SK-N-SH (cell line): ENCODE data around the gene ATG4B. TPM values are rescaled to one million over a fixed set of nuclear protein-coding genes. Genes with fewer than 3 reads are reported as not detected.

Source experiments
- CTCF ChIA-PET: fragments of 300-600, 350-600 bp; formaldehyde crosslinking; extraction: SDS; loops from one replicate; lab custom pipeline; 2021; lab: Yijun Ruan, JAX
- POLR2A ChIA-PET: fragments of 350-600 bp; sonication (Branson Sonifier 250); formaldehyde crosslinking; extraction: SDS; loops from one replicate; lab custom pipeline; 2020; ENCODE audit warnings: antibody characterized with exemption, inconsistent platforms; lab: Yijun Ruan, JAX
- DNase-seq: peaks from one replicate; pipeline ENCODE4 v3.0.0; 2012
- H2AFZ ChIP-seq: fragments of 200-600 bp; sonication (generic); 2 replicates; pipeline ENCODE4 v1.8.1; 2016; ENCODE audit warnings: antibody characterized with exemption, mild to moderate bottlenecking, low read depth
- H3F3A ChIP-seq: fragments of 200-600 bp; sonication (generic); replicated peaks from 2 replicates; pipeline ENCODE3; 2016; ENCODE audit warnings: antibody characterized with exemption, mild to moderate bottlenecking; ENCODE audit not compliant: insufficient read depth
- H3K27ac ChIP-seq, 2 experiments: fragments of 200-500 bp in 1 of 2; fragments of 200-600 bp in 1 of 2; sonication (Bioruptor generic) in 1 of 2; sonication (generic), shearing (Covaris generic) in 1 of 2; 2 replicates each; pipeline versions ENCODE4 v1.5.1 to v1.6.1; 2014 to 2016; ENCODE audit warnings: low read depth in 2 of 2, inconsistent platforms in 1 of 2, low read length in 1 of 2, mild to moderate bottlenecking in 1 of 2, mixed read lengths in 1 of 2
- H3K27me3 ChIP-seq: fragments of 200-600 bp; sonication (generic), shearing (Covaris generic); 2 replicates; pipeline ENCODE4 v1.6.1; 2016; ENCODE audit warnings: mixed run types; ENCODE audit not compliant: insufficient read depth
- H3K36me3 ChIP-seq, 2 experiments: fragments of 200-500 bp in 1 of 2; fragments of 200-600 bp in 1 of 2; sonication (Bioruptor generic) in 1 of 2; sonication (generic) in 1 of 2; replicated peaks in 1 of 2; 2 replicates each; pipeline versions ENCODE3 to v1.5.1; 2014 to 2016; ENCODE audit warnings: low read length in 1 of 2, mild to moderate bottlenecking in 1 of 2; ENCODE audit not compliant: insufficient read depth in 2 of 2, control insufficient read depth in 1 of 2
- H3K4me1 ChIP-seq, 2 experiments: fragments of 200-500 bp in 1 of 2; fragments of 200-600 bp in 1 of 2; sonication (Bioruptor generic) in 1 of 2; sonication (generic), shearing (Covaris generic) in 1 of 2; 2 replicates each; pipeline versions ENCODE4 v1.5.1 to v1.6.1; 2014 to 2016; ENCODE audit warnings: low read depth in 1 of 2, low read length in 1 of 2, mixed run types in 1 of 2; ENCODE audit not compliant: insufficient read depth in 2 of 2, control insufficient read depth in 1 of 2
- H3K4me2 ChIP-seq: fragments of 200-600 bp; sonication (generic), shearing (Covaris generic); 2 replicates; pipeline ENCODE4 v1.6.1; 2017; ENCODE audit warnings: mixed run types
- H3K4me3 ChIP-seq, 2 experiments: fragments of 200-500 bp in 1 of 2; fragments of 200-600 bp in 1 of 2; sonication (Bioruptor generic) in 1 of 2; sonication (generic), shearing (Covaris generic) in 1 of 2; 2 replicates each; pipeline versions ENCODE4 v1.5.1 to v1.8.1; 2014 to 2016; ENCODE audit warnings: low read depth in 2 of 2, inconsistent platforms in 1 of 2, low read length in 1 of 2, mild to moderate bottlenecking in 1 of 2, mixed read lengths in 1 of 2, moderate library complexity in 1 of 2
- H3K79me2 ChIP-seq: fragments of 200-600 bp; sonication (generic); 2 replicates; pipeline ENCODE4 v1.8.1; 2017; ENCODE audit warnings: mild to moderate bottlenecking; ENCODE audit not compliant: insufficient read depth
- H3K9ac ChIP-seq: fragments of 200-600 bp; sonication (generic); 2 replicates; pipeline ENCODE4 v1.6.1; 2017; ENCODE audit warnings: mixed run types
- H3K9me2 ChIP-seq: fragments of 200-600 bp; sonication (generic); 2 replicates; pipeline ENCODE4 v1.6.1; 2017; ENCODE audit warnings: mixed run types
- H3K9me3 ChIP-seq: fragments of 200-600 bp; sonication (generic); 2 replicates; pipeline ENCODE4 v1.6.1; 2017; ENCODE audit warnings: mixed run types, mild to moderate bottlenecking, moderate library complexity
- H4K20me1 ChIP-seq: fragments of 200-600 bp; sonication (generic); 2 replicates; pipeline ENCODE4 v1.6.1; 2017; ENCODE audit warnings: mild to moderate bottlenecking, mixed run types; ENCODE audit not compliant: insufficient read depth
- EP300 ChIP-seq, 2 experiments: IDR thresholded peaks; 2 replicates each; pipeline versions ENCODE4 v1.4.0 to v1.6.1; 2012; ENCODE audit warnings: borderline replicate concordance in 1 of 2, low read depth in 1 of 2, low read length in 1 of 2
- FOXJ3 ChIP-seq: sonication (generic); formaldehyde crosslinking; IDR thresholded peaks from 2 replicates; pipeline ENCODE4 v1.5.1; 2020; ENCODE audit warnings: mild to moderate bottlenecking, missing genetic modification reagents
- GABPA ChIP-seq: IDR thresholded peaks from 2 replicates; pipeline ENCODE4 v1.4.0; 2012; ENCODE audit warnings: low read depth, mild to moderate bottlenecking
- GATA2 ChIP-seq: sonication (generic); formaldehyde crosslinking; IDR thresholded peaks from 2 replicates; pipeline ENCODE4 v1.5.0; 2020; ENCODE audit warnings: mild to moderate bottlenecking, missing genetic modification reagents
- RFX5 ChIP-seq: IDR thresholded peaks from 2 replicates; pipeline ENCODE4 v1.6.1; 2012; ENCODE audit warnings: mild to moderate bottlenecking, improper control_type of control experiment, low read length
- RXRA ChIP-seq: IDR thresholded peaks from 2 replicates; pipeline ENCODE4 v1.4.0; 2012; ENCODE audit warnings: low read depth, mild to moderate bottlenecking, borderline replicate concordance
- SMC3 ChIP-seq: IDR thresholded peaks from 2 replicates; pipeline ENCODE4 v1.6.1; 2012; ENCODE audit warnings: low read depth, low read length, improper control_type of control experiment
- TEAD4 ChIP-seq: IDR thresholded peaks from 2 replicates; pipeline ENCODE4 v1.4.0; 2012; ENCODE audit warnings: mild to moderate bottlenecking, borderline replicate concordance; ENCODE audit not compliant: insufficient read depth
- WGBS: methylation state at CpG from one replicate; pipeline ENCODE4 v1.1.6; 2017; ENCODE audit warnings: low lambda C conversion rate; 5-methylcytosine and 5-hydroxymethylcytosine counted together
- polyA plus RNA-seq, 3 experiments: library from polyadenylated mRNA; depleted of rRNA; stranded (reverse); fragments of >200 nt; gene quantifications; 2 replicates each; pipeline ENCODE4 v1.2.3, GENCODE V29; 2012
- TF ChIP-seq, protein P1 (sequence below): IDR thresholded peaks from 2 replicates; pipeline ENCODE4; 2012
- TF ChIP-seq, protein P2 (sequence below): IDR thresholded peaks from 2 replicates; pipeline ENCODE4 v1.6.1; 2012; ENCODE audit warnings: mild to moderate bottlenecking, low read depth, low read length, moderate library complexity

The ATG4B gene
- polyA plus RNA-seq, 1 of the 3 experiments (the other 2 are of a cell fraction): 107 TPM

DNA sequence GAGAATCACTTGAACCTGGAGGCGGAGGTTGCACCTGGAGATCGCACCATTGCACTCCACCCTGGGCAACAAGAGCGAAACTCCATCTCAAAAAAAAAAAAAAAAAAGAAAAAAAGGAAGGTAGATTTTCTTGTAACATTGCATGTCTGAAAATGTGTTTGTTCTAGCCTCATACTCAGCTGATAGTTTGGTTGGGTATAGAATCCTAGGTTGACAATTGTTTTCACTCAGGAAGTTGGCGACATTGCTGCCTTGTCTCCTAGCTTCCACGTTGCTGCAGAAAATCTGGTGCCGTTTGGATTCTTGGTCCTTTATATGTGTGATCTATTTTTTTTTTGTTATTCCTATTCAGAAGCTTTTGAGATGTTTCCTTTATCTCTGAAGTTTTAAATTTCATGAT is 69.0 kb downstream of the ATG4B start:
- H3K79me2 ChIP-seq: peaks cover 22% of the 10 kb centered on the region; the same call in 1 of the 2 replicates
- H3K9ac ChIP-seq: no peak overlapping the region
- DNase-seq: no peak
- ChIA-PET POLR2A (no interaction called here), CTCF (interaction anchor here (1.2 to 1.4 kb wide), 3 partner anchors 19 to 172 kb away, joined by 4 to 5 read pairs (median 4); no protein-coding TSS in a partner anchor)
- H2AFZ ChIP-seq: no peak overlapping the region
- H3K4me1 ChIP-seq: peaks cover 0 to 11% of the 10 kb centered on the region in 2 experiments; a peak in 1 of 4 replicates
- no peak overlapping the region for H3K27ac ChIP-seq
- WGBS: over 99% methylated on average over 6 of the region's 6 CpGs
- peaks cover 8% of the 10 kb centered on the region; the same call in 1 of the 2 replicates for H4K20me1 ChIP-seq
- H3K9me2 ChIP-seq: no peaks in the 10 kb centered on the region
- H3K9me3 ChIP-seq: no peaks in the 10 kb centered on the region
- no peaks in the 10 kb centered on the region for H3K27me3 ChIP-seq
- TF ChIP-seq TEAD4: no peak
- no peak for TF ChIP-seq GABPA
- TF ChIP-seq SMC3: no peak
- no peak for TF ChIP-seq EP300 (IDR thresholded peaks at IDR 0.05; ENCODE audit: borderline replicate concordance in 1 of 2, low read depth in 1 of 2, low read length in 1 of 2)
- no peak for TF ChIP-seq RXRA
- TF ChIP-seq, protein P1, sequence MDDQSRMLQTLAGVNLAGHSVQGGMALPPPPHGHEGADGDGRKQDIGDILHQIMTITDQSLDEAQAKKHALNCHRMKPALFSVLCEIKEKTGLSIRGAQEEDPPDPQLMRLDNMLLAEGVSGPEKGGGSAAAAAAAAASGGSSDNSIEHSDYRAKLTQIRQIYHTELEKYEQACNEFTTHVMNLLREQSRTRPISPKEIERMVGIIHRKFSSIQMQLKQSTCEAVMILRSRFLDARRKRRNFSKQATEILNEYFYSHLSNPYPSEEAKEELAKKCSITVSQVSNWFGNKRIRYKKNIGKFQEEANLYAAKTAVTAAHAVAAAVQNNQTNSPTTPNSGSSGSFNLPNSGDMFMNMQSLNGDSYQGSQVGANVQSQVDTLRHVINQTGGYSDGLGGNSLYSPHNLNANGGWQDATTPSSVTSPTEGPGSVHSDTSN: no peak
- TF ChIP-seq GATA2 (CRISPR knock-in tag): no peak
- no peak for TF ChIP-seq FOXJ3 (CRISPR knock-in tag)
- TF ChIP-seq, protein P2, sequence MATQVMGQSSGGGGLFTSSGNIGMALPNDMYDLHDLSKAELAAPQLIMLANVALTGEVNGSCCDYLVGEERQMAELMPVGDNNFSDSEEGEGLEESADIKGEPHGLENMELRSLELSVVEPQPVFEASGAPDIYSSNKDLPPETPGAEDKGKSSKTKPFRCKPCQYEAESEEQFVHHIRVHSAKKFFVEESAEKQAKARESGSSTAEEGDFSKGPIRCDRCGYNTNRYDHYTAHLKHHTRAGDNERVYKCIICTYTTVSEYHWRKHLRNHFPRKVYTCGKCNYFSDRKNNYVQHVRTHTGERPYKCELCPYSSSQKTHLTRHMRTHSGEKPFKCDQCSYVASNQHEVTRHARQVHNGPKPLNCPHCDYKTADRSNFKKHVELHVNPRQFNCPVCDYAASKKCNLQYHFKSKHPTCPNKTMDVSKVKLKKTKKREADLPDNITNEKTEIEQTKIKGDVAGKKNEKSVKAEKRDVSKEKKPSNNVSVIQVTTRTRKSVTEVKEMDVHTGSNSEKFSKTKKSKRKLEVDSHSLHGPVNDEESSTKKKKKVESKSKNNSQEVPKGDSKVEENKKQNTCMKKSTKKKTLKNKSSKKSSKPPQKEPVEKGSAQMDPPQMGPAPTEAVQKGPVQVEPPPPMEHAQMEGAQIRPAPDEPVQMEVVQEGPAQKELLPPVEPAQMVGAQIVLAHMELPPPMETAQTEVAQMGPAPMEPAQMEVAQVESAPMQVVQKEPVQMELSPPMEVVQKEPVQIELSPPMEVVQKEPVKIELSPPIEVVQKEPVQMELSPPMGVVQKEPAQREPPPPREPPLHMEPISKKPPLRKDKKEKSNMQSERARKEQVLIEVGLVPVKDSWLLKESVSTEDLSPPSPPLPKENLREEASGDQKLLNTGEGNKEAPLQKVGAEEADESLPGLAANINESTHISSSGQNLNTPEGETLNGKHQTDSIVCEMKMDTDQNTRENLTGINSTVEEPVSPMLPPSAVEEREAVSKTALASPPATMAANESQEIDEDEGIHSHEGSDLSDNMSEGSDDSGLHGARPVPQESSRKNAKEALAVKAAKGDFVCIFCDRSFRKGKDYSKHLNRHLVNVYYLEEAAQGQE: no peak
- no peaks in the 10 kb centered on the region for H3F3A ChIP-seq
- H3K36me3 ChIP-seq: peaks cover 31 to 52% of the 10 kb centered on the region in 2 experiments
- H3K4me3 ChIP-seq: no peak overlapping the region
- H3K4me2 ChIP-seq: no peak overlapping the region

DNA sequence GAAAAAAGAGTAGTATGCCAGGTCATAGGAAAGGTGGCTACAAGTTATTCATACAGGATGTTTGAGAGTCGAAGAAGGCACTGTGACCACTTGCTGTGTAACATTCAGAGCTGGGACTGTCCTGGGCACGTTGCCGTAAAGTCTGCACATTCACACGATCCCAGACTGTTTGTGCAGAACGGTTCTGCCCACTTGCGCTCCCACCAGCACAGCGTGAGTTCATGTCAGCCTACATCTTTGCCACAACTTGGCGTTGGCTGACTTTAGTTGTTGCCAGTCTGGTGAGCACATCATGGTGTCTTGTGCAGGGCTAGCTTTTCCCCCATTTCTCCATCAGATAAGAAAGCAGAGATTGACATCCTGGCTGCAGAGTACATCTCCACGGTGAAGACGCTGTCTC is 71.4 kb downstream of the ATG4B start:
- TF ChIP-seq EP300 (IDR thresholded peaks at IDR 0.05; ENCODE audit: borderline replicate concordance in 1 of 2, low read depth in 1 of 2, low read length in 1 of 2) (no peak), RFX5 (no peak)
- Histone ChIP-seq H3K36me3 (peaks cover 44 to 73% of the 10 kb centered on the region in 2 experiments), H3K4me1 (peaks cover 0 to under 1% of the 10 kb centered on the region in 2 experiments; a peak in 1 of 4 replicates), H3K9me2 (no peaks in the 10 kb centered on the region), H3K27me3 (no peaks in the 10 kb centered on the region), H3F3A (no peaks in the 10 kb centered on the region), H3K4me3 (no peak overlapping the region), H3K9me3 (0 out of 2 replicates have a peak, but pooled peaks cover under 1% of the 10 kb centered on the region), H3K27ac (no peak overlapping the region), H3K4me2 (no peak overlapping the region), H3K9ac (no peak overlapping the region), H3K79me2 (peaks cover 8% of the 10 kb centered on the region; the same call in 1 of the 2 replicates), H2AFZ (no peak overlapping the region), H4K20me1 (no peaks in the 10 kb centered on the region; the same call in 1 of the 2 replicates)
- ChIA-PET CTCF (interaction anchor here (1.0 kb wide), 1 partner anchor 125 kb away, joined by 3 read pairs; no protein-coding TSS in a partner anchor), POLR2A (interaction anchor here (0.7 kb wide), 1 partner anchor 26 kb away, joined by 4 read pairs; the partner anchor contains the start of gene D2HGDH)
- no peak for DNase-seq
- 80% methylated on average over 10 of the region's 10 CpGs for WGBS
